ENCODE measurements around the gene SLC22A9.
A peak's percentile ranks its signal among the peaks of the same experiment; 100 is the strongest.
"Not testable (repeated sequence)": the region's sequence is repeated elsewhere in the genome, so short reads cannot be mapped to it uniquely, and the experiment has no call there.

SLC22A9 gene

GRCh38 chr11:63406458-63406857 is 36.9 kb downstream of the SLC22A9 start:
- Mint-ChIP-seq H3K4me3 (no peak overlapping the region), H3K27ac (no peak overlapping the region), H3K27me3 (peaks cover 13% of the 10 kb centered on the region), H3K4me1 (ENCODE audit: low read depth) (no peaks in the 10 kb centered on the region), H3K9me3 (no peaks in the 10 kb centered on the region), H3K36me3 (ENCODE audit: low read depth) (no peaks in the 10 kb centered on the region)
- no peak for DNase-seq

GRCh38 chr11:63417174-63417852 is 47.7 kb downstream of the SLC22A9 start:
- peaks cover 21% of the 10 kb centered on the region for H3K4me1 Mint-ChIP-seq (ENCODE audit: low read depth)
- no peak overlapping the region for H3K27ac Mint-ChIP-seq
- H3K27me3 Mint-ChIP-seq, result peaks cover 4% of the 10 kb centered on the region
- H3K9me3 Mint-ChIP-seq, result no peaks in the 10 kb centered on the region
- no peak overlapping the region for H3K4me3 Mint-ChIP-seq
- DNase-seq, result no peak
- no peaks in the 10 kb centered on the region for H3K36me3 Mint-ChIP-seq (ENCODE audit: low read depth)

GRCh38 chr11:63427971-63428508 is 58.5 kb downstream of the SLC22A9 start:
- H3K36me3 Mint-ChIP-seq (ENCODE audit: low read depth), result no peaks in the 10 kb centered on the region
- H3K9me3 Mint-ChIP-seq, result peaks cover 4% of the 10 kb centered on the region
- no peaks in the 10 kb centered on the region for H3K4me1 Mint-ChIP-seq (ENCODE audit: low read depth)
- H3K4me3 Mint-ChIP-seq, result no peak overlapping the region
- DNase-seq, result no peak
- H3K27me3 Mint-ChIP-seq, result peaks cover 48% of the 10 kb centered on the region
- no peak overlapping the region for H3K27ac Mint-ChIP-seq

GRCh38 chr11:63430731-63431130 is 61.1 kb downstream of the SLC22A9 start:
- not testable (repeated sequence) for H3K4me3 Mint-ChIP-seq; H3K9me3 Mint-ChIP-seq; H3K27ac Mint-ChIP-seq; H3K4me1 Mint-ChIP-seq (ENCODE audit: low read depth); H3K36me3 Mint-ChIP-seq (ENCODE audit: low read depth); DNase-seq
- peaks cover 64% of the 10 kb centered on the region for H3K27me3 Mint-ChIP-seq

GRCh38 chr11:63435351-63435750 is 65.8 kb downstream of the SLC22A9 start:
- not testable (repeated sequence) for DNase-seq; H3K4me1 Mint-ChIP-seq (ENCODE audit: low read depth); H3K27ac Mint-ChIP-seq; H3K4me3 Mint-ChIP-seq; H3K36me3 Mint-ChIP-seq (ENCODE audit: low read depth); H3K9me3 Mint-ChIP-seq
- H3K27me3 Mint-ChIP-seq, result peaks cover 47% of the 10 kb centered on the region

- H3K9me3 Mint-ChIP-seq, result not testable (repeated sequence)
Observed at GRCh38 chr11:63435831-63436230, 66.2 kb downstream of the SLC22A9 start.

GRCh38 chr11:63443714-63444113 is 74.1 kb downstream of the SLC22A9 start:
- no peak for DNase-seq
- Mint-ChIP-seq H3K4me1 (ENCODE audit: low read depth) (peaks cover 42% of the 10 kb centered on the region), H3K4me3 (no peak overlapping the region), H3K36me3 (ENCODE audit: low read depth) (no peaks in the 10 kb centered on the region), H3K9me3 (no peaks in the 10 kb centered on the region), H3K27ac (peak overlapping the region; percentile 72), H3K27me3 (peaks cover 5% of the 10 kb centered on the region)

More at GRCh38 chr11:63435831-63436230, 66.2 kb downstream of the SLC22A9 start:
- DNase-seq; H3K4me3 Mint-ChIP-seq; H3K27ac Mint-ChIP-seq; H3K4me1 Mint-ChIP-seq (ENCODE audit: low read depth); H3K36me3 Mint-ChIP-seq (ENCODE audit: low read depth): not testable (repeated sequence)
- peaks cover 43% of the 10 kb centered on the region for H3K27me3 Mint-ChIP-seq

- no peaks in the 10 kb centered on the region for H3K36me3 Mint-ChIP-seq (ENCODE audit: low read depth)
- peak overlapping the region; percentile 72 for H3K27ac Mint-ChIP-seq
- H3K9me3 Mint-ChIP-seq, result no peaks in the 10 kb centered on the region
- H3K4me3 Mint-ChIP-seq, result no peak overlapping the region
- peaks cover 42% of the 10 kb centered on the region for H3K4me1 Mint-ChIP-seq (ENCODE audit: low read depth)
- H3K27me3 Mint-ChIP-seq, result peaks cover 5% of the 10 kb centered on the region
- no peak for DNase-seq
Observed at GRCh38 chr11:63444160-63444559, 74.6 kb downstream of the SLC22A9 start.

GRCh38 chr11:63445118-63445517 is 75.5 kb downstream of the SLC22A9 start:
- Mint-ChIP-seq H3K36me3 (ENCODE audit: low read depth) (no peaks in the 10 kb centered on the region), H3K27me3 (peaks cover 5% of the 10 kb centered on the region), H3K4me3 (no peak overlapping the region), H3K4me1 (ENCODE audit: low read depth) (peaks cover 44% of the 10 kb centered on the region), H3K9me3 (no peaks in the 10 kb centered on the region), H3K27ac (no peak overlapping the region)
- no peak for DNase-seq

GRCh38 chr11:63445720-63446119 is 76.1 kb downstream of the SLC22A9 start:
- peak overlapping the region; percentile 29 for H3K27ac Mint-ChIP-seq
- peak; percentile 34 for DNase-seq

GRCh38 chr11:63448646-63449045 is 79.1 kb downstream of the SLC22A9 start:
- H3K9me3 Mint-ChIP-seq, result no peaks in the 10 kb centered on the region
- peaks cover 38% of the 10 kb centered on the region for H3K4me1 Mint-ChIP-seq (ENCODE audit: low read depth)
- H3K4me3 Mint-ChIP-seq, result no peak overlapping the region
- peaks cover 8% of the 10 kb centered on the region for H3K27me3 Mint-ChIP-seq
- DNase-seq, result no peak
- no peak overlapping the region for H3K27ac Mint-ChIP-seq
- H3K36me3 Mint-ChIP-seq (ENCODE audit: low read depth), result no peaks in the 10 kb centered on the region

More at GRCh38 chr11:63445720-63446119, 76.1 kb downstream of the SLC22A9 start:
- H3K36me3 Mint-ChIP-seq (ENCODE audit: low read depth), result no peaks in the 10 kb centered on the region
- H3K9me3 Mint-ChIP-seq, result no peaks in the 10 kb centered on the region
- H3K4me3 Mint-ChIP-seq, result no peak overlapping the region
- peaks cover 5% of the 10 kb centered on the region for H3K27me3 Mint-ChIP-seq
- peaks cover 44% of the 10 kb centered on the region for H3K4me1 Mint-ChIP-seq (ENCODE audit: low read depth)

GRCh38 chr11:63459586-63459985 is 90.0 kb downstream of the SLC22A9 start:
- no peak for DNase-seq
- Mint-ChIP-seq H3K27me3 (peaks cover 13% of the 10 kb centered on the region), H3K4me3 (no peak overlapping the region), H3K9me3 (no peaks in the 10 kb centered on the region), H3K36me3 (ENCODE audit: low read depth) (no peaks in the 10 kb centered on the region), H3K4me1 (ENCODE audit: low read depth) (no peaks in the 10 kb centered on the region), H3K27ac (no peak overlapping the region)

All from activated T-cell treated with anti-CD3 and anti-CD28 coated beads, Interleukin-2, amount 50 U/mL, for 24 hours (primary cell).